ENCODE results near the gene CCNE1.
"Not testable (repeated sequence)": the region's sequence is repeated elsewhere in the genome, so short reads cannot be mapped to it uniquely, and the experiment has no call there.

CCNE1 gene

GRCh38 chr19:29787281-29787680 lies 24.5 kb upstream of the CCNE1 start:
- Histone ChIP-seq H4K12ac (ENCODE audit: low read depth, low read length) (no peak overlapping the region), H3K27ac (ENCODE audit: low read depth, low read length) (no peak overlapping the region), H3K79me1 (ENCODE audit: low read length) (no peaks in the 10 kb centered on the region), H3K18ac (ENCODE audit: low read length) (no peak overlapping the region), H3K14ac (ENCODE audit: low read length) (no peak overlapping the region), H3K4me1 (ENCODE audit: control insufficient read depth in 1 of 2, insufficient read depth in 2 of 2, low read length in 2 of 2) (no peaks in the 10 kb centered on the region), H3K4ac (ENCODE audit: low read depth, low read length) (no peak overlapping the region), H3K27me3 (ENCODE audit: insufficient read depth, low read length) (no peaks in the 10 kb centered on the region), H3K23ac (ENCODE audit: low read length) (no peak overlapping the region), H2BK120ac (ENCODE audit: insufficient read depth, low read length, poor library complexity) (no peak overlapping the region), H2AFZ (ENCODE audit: insufficient read depth, low read length, poor library complexity) (no peak overlapping the region), H3K9ac (ENCODE audit: low read length) (no peak overlapping the region), H3K79me2 (ENCODE audit: control insufficient read depth, insufficient read depth, low read length, poor library complexity) (no peaks in the 10 kb centered on the region), H2BK12ac (ENCODE audit: low read length) (no peak overlapping the region), H2BK5ac (ENCODE audit: low read depth, low read length, poor library complexity) (no peak overlapping the region), H4K91ac (ENCODE audit: low read depth, low read length) (no peak overlapping the region), H2AK5ac (ENCODE audit: low read length) (no peak overlapping the region), H3K36me3 (ENCODE audit: control insufficient read depth in 1 of 2, insufficient read depth in 2 of 2, low read length in 2 of 2) (no peaks in the 10 kb centered on the region), H3K4me3 (ENCODE audit: low read depth, low read length) (no peak overlapping the region), H3K9me3 (ENCODE audit: insufficient read depth, low read depth, low read length) (no peaks in the 10 kb centered on the region), H3K4me2 (ENCODE audit: low read length) (no peak overlapping the region), H4K8ac (ENCODE audit: low read depth, low read length) (no peak overlapping the region)
- WGBS (ENCODE audit: extremely low coverage, insufficient coverage, insufficient read length), result no CpG with 5 or more reads among the region's 4 CpGs
- no peak for DNase-seq

DNA sequence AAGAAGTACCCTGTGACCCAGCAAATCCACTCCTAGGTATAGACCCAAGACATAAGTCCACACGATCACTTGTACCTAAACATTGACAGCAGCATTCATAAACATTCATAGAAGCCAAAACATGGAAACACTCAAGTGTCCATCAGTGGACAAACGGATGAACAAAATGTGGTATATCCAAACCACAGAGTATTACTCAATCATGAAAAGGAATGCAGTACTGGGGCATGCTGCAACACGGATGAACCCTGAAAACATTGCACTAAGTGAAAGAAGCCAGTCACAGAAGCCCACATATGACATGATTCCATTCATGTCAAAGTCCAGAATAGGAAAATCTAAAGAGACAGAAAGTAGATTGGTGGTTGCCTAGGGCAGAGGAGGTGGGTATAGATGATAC lies 22.8 kb upstream of the CCNE1 start:
- H2BK120ac ChIP-seq (ENCODE audit: insufficient read depth, low read length, poor library complexity), result no peak overlapping the region

GRCh38 chr19:29793116-29793727 lies 18.6 kb upstream of the CCNE1 start:
- Histone ChIP-seq H3K79me2 (ENCODE audit: control insufficient read depth, insufficient read depth, low read length, poor library complexity) (no peaks in the 10 kb centered on the region), H3K14ac (ENCODE audit: low read length) (no peak overlapping the region), H2BK5ac (ENCODE audit: low read depth, low read length, poor library complexity) (no peak overlapping the region), H3K27ac (ENCODE audit: low read depth, low read length) (no peak overlapping the region), H2AFZ (ENCODE audit: insufficient read depth, low read length, poor library complexity) (no peak overlapping the region), H4K8ac (ENCODE audit: low read depth, low read length) (no peak overlapping the region), H3K9ac (ENCODE audit: low read length) (no peak overlapping the region), H3K79me1 (ENCODE audit: low read length) (no peaks in the 10 kb centered on the region), H3K4me2 (ENCODE audit: low read length) (no peak overlapping the region), H3K36me3 (ENCODE audit: control insufficient read depth in 1 of 2, insufficient read depth in 2 of 2, low read length in 2 of 2) (no peaks in the 10 kb centered on the region), H2BK12ac (ENCODE audit: low read length) (no peak overlapping the region), H3K9me3 (ENCODE audit: insufficient read depth, low read depth, low read length) (no peaks in the 10 kb centered on the region), H3K18ac (ENCODE audit: low read length) (no peak overlapping the region), H3K27me3 (ENCODE audit: insufficient read depth, low read length) (no peaks in the 10 kb centered on the region), H3K4ac (ENCODE audit: low read depth, low read length) (no peak overlapping the region), H3K4me3 (ENCODE audit: low read depth, low read length) (no peak overlapping the region), H3K23ac (ENCODE audit: low read length) (no peak overlapping the region), H4K12ac (ENCODE audit: low read depth, low read length) (no peak overlapping the region), H2BK120ac (ENCODE audit: insufficient read depth, low read length, poor library complexity) (no peak overlapping the region), H3K4me1 (ENCODE audit: control insufficient read depth in 1 of 2, insufficient read depth in 2 of 2, low read length in 2 of 2) (no peaks in the 10 kb centered on the region), H2AK5ac (ENCODE audit: low read length) (no peak overlapping the region), H4K91ac (ENCODE audit: low read depth, low read length) (no peak overlapping the region)
- no CpG with 5 or more reads among the region's 11 CpGs for WGBS (ENCODE audit: extremely low coverage, insufficient coverage, insufficient read length)
- DNase-seq, result no peak

More for the DNA sequence above, 22.8 kb upstream of the CCNE1 start:
- no peak overlapping the region for H3K4ac ChIP-seq (ENCODE audit: low read depth, low read length)
- H3K27me3 ChIP-seq (ENCODE audit: insufficient read depth, low read length), result no peaks in the 10 kb centered on the region
- H4K91ac ChIP-seq (ENCODE audit: low read depth, low read length), result no peak overlapping the region
- H3K9me3 ChIP-seq (ENCODE audit: insufficient read depth, low read depth, low read length), result no peaks in the 10 kb centered on the region
- H3K79me2 ChIP-seq (ENCODE audit: control insufficient read depth, insufficient read depth, low read length, poor library complexity), result no peaks in the 10 kb centered on the region
- H3K4me1 ChIP-seq (ENCODE audit: control insufficient read depth in 1 of 2, insufficient read depth in 2 of 2, low read length in 2 of 2), result no peaks in the 10 kb centered on the region
- no peak overlapping the region for H3K14ac ChIP-seq (ENCODE audit: low read length)
- H2AK5ac ChIP-seq (ENCODE audit: low read length), result no peak overlapping the region
- peak in 1 of 2 donors; percentile 33 for DNase-seq
- H3K4me3 ChIP-seq (ENCODE audit: low read depth, low read length), result no peak overlapping the region
- H3K79me1 ChIP-seq (ENCODE audit: low read length), result no peaks in the 10 kb centered on the region
- H3K18ac ChIP-seq (ENCODE audit: low read length), result no peak overlapping the region
- H4K8ac ChIP-seq (ENCODE audit: low read depth, low read length), result no peak overlapping the region
- H3K9ac ChIP-seq (ENCODE audit: low read length), result no peak overlapping the region
- no peak overlapping the region for H3K4me2 ChIP-seq (ENCODE audit: low read length)
- no CpG with 5 or more reads among the region's 3 CpGs for WGBS (ENCODE audit: extremely low coverage, insufficient coverage, insufficient read length)
- no peak overlapping the region for H2AFZ ChIP-seq (ENCODE audit: insufficient read depth, low read length, poor library complexity)
- no peak overlapping the region for H3K23ac ChIP-seq (ENCODE audit: low read length)
- H2BK5ac ChIP-seq (ENCODE audit: low read depth, low read length, poor library complexity), result no peak overlapping the region
- no peak overlapping the region for H4K12ac ChIP-seq (ENCODE audit: low read depth, low read length)
- no peak overlapping the region for H2BK12ac ChIP-seq (ENCODE audit: low read length)
- no peak overlapping the region for H3K27ac ChIP-seq (ENCODE audit: low read depth, low read length)
- H3K36me3 ChIP-seq (ENCODE audit: control insufficient read depth in 1 of 2, insufficient read depth in 2 of 2, low read length in 2 of 2), result no peaks in the 10 kb centered on the region

- not testable (repeated sequence) for H3K27ac ChIP-seq (ENCODE audit: low read depth, low read length); H3K9me3 ChIP-seq (ENCODE audit: insufficient read depth, low read depth, low read length); H3K79me2 ChIP-seq (ENCODE audit: control insufficient read depth, insufficient read depth, low read length, poor library complexity); H4K12ac ChIP-seq (ENCODE audit: low read depth, low read length); DNase-seq; H3K27me3 ChIP-seq (ENCODE audit: insufficient read depth, low read length); H3K4me3 ChIP-seq (ENCODE audit: low read depth, low read length); H2BK12ac ChIP-seq (ENCODE audit: low read length); H3K36me3 ChIP-seq (ENCODE audit: control insufficient read depth in 1 of 2, insufficient read depth in 2 of 2, low read length in 2 of 2); H4K8ac ChIP-seq (ENCODE audit: low read depth, low read length); H3K9ac ChIP-seq (ENCODE audit: low read length); H3K4me2 ChIP-seq (ENCODE audit: low read length); H4K91ac ChIP-seq (ENCODE audit: low read depth, low read length); H3K23ac ChIP-seq (ENCODE audit: low read length); H3K18ac ChIP-seq (ENCODE audit: low read length); H3K14ac ChIP-seq (ENCODE audit: low read length); H2AFZ ChIP-seq (ENCODE audit: insufficient read depth, low read length, poor library complexity); H2AK5ac ChIP-seq (ENCODE audit: low read length); H2BK120ac ChIP-seq (ENCODE audit: insufficient read depth, low read length, poor library complexity); H3K4ac ChIP-seq (ENCODE audit: low read depth, low read length); H3K4me1 ChIP-seq (ENCODE audit: control insufficient read depth in 1 of 2, insufficient read depth in 2 of 2, low read length in 2 of 2); H2BK5ac ChIP-seq (ENCODE audit: low read depth, low read length, poor library complexity); H3K79me1 ChIP-seq (ENCODE audit: low read length)
- no CpG with 5 or more reads among the region's 7 CpGs for WGBS (ENCODE audit: extremely low coverage, insufficient coverage, insufficient read length)
Observed at GRCh38 chr19:29794490-29794889, 17.3 kb upstream of the CCNE1 start.

Measured in trophoblast cell (in vitro differentiated cells and primary cell).